MM.1S (cell line): ENCODE results near the gene RBAK.
A peak's percentile ranks its signal among the peaks of the same experiment; 100 is the strongest.
"Not testable (repeated sequence)": the region's sequence is repeated elsewhere in the genome, so short reads cannot be mapped to it uniquely, and the experiment has no call there.

Experiments used
- DNase-seq: peaks from one replicate; pipeline ENCODE4 v3.0.0-alpha.2; 2015
- H2AFZ ChIP-seq: fragments of 300-600 bp; sonication (generic); 2 replicates; pipeline ENCODE4 v1.6.0; 2016; ENCODE audit warnings: antibody characterized with exemption, low read length
- H3F3A ChIP-seq: fragments of 300-600 bp; sonication (generic); 2 replicates; pipeline ENCODE4 v1.6.1; 2016; ENCODE audit warnings: mild to moderate bottlenecking, antibody characterized with exemption, low read length, moderate library complexity, mixed read lengths; ENCODE audit not compliant: insufficient read depth
- H3K27ac ChIP-seq: fragments of 300-600 bp; sonication (generic); 2 replicates; pipeline ENCODE4 v1.5.1; 2016; ENCODE audit warnings: mild to moderate bottlenecking, low read length
- H3K27me3 ChIP-seq: fragments of 300-600 bp; sonication (generic); replicated peaks from 2 replicates; pipeline ENCODE4 v1.6.0; 2016; ENCODE audit warnings: low read length; ENCODE audit not compliant: insufficient read depth
- H3K36me3 ChIP-seq: fragments of 300-600 bp; sonication (generic); replicated peaks from 2 replicates; pipeline ENCODE4 v1.6.1; 2016; ENCODE audit warnings: mild to moderate bottlenecking, low read length, mixed read lengths; ENCODE audit not compliant: insufficient read depth
- H3K4me1 ChIP-seq: fragments of 300-600 bp; sonication (generic); 2 replicates; pipeline ENCODE4 v1.6.1; 2016; ENCODE audit warnings: low read length, mixed read lengths
- H3K4me2 ChIP-seq: fragments of 300-600 bp; sonication (generic); 2 replicates; pipeline ENCODE4 v1.6.0; 2016; ENCODE audit warnings: low read depth, low read length
- H3K4me3 ChIP-seq: fragments of 300-600 bp; sonication (generic); 2 replicates; pipeline ENCODE4 v1.5.1; 2016; ENCODE audit warnings: low read length, mixed read lengths
- H3K79me2 ChIP-seq: fragments of 300-600 bp; sonication (generic); 2 replicates; pipeline ENCODE4 v1.6.1; 2016; ENCODE audit warnings: mixed run types, low read length, mixed read lengths
- H3K9ac ChIP-seq: fragments of 300-600 bp; sonication (generic); 2 replicates; pipeline ENCODE4 v1.6.1; 2016; ENCODE audit warnings: low read length, mixed read lengths
- H3K9me2 ChIP-seq: fragments of 300-600 bp; sonication (generic); replicated peaks from 2 replicates; pipeline ENCODE4 v1.6.1; 2016; ENCODE audit warnings: mild to moderate bottlenecking, low read length, mixed read lengths; ENCODE audit not compliant: insufficient read depth
- H3K9me3 ChIP-seq: fragments of 300-600 bp; sonication (generic); replicated peaks from 2 replicates; pipeline ENCODE4 v1.6.1; 2016; ENCODE audit warnings: mild to moderate bottlenecking, low read length, mixed read lengths; ENCODE audit not compliant: insufficient read depth
- H4K20me1 ChIP-seq: fragments of 300-600 bp; sonication (generic); 2 replicates; pipeline ENCODE4 v1.6.1; 2016; ENCODE audit warnings: mild to moderate bottlenecking, low read length, moderate library complexity, mixed read lengths; ENCODE audit not compliant: insufficient read depth
- EZH2 ChIP-seq: fragments of 300-600 bp; sonication (generic); optimal IDR thresholded peaks from 2 replicates; pipeline ENCODE3; 2017; ENCODE audit warnings: low read depth, mild to moderate bottlenecking, antibody characterized with exemption, low read length, mixed read lengths
- EZH2phosphoT487 ChIP-seq: fragments of 300-600 bp; sonication (generic); IDR thresholded peaks from 2 replicates; pipeline ENCODE4 v1.6.1; 2018; ENCODE audit warnings: antibody characterized with exemption, low read length
- TF ChIP-seq, protein P1 (sequence below): fragments of 300-600 bp; sonication (generic); IDR thresholded peaks from 2 replicates; pipeline ENCODE4 v1.5.1; 2016; ENCODE audit warnings: antibody characterized with exemption, low read length, mixed read lengths

The RBAK gene

DNA sequence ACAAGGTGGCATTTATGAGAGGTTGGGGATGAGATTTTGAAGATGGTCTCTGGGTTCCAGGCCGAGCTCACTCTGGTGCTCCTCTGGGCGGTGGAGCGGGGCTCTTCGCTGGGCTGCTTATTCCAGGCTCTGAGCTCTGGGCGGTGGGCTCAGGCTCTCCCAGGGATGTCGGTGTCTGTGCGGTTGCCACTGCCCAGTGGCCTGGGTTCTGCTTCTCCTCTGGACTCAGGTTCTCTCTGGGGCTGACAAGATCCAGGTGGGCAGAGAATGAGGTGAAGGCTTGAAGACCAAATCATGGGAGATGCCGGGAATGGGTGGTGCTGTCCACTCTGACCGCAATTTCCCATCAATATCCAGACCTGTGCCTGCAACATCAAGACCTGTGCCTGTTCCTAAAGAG, 40.6 kb downstream of the RBAK start:
- no peak for DNase-seq
- Histone ChIP-seq H3K79me2 (no peaks in the 10 kb centered on the region), H3F3A (no peaks in the 10 kb centered on the region), H3K9me2 (no peaks in the 10 kb centered on the region), H2AFZ (no peak overlapping the region), H3K27me3 (peaks cover 20% of the 10 kb centered on the region), H3K4me2 (no peak overlapping the region), H3K4me1 (no peaks in the 10 kb centered on the region), H3K9me3 (no peaks in the 10 kb centered on the region), H3K36me3 (no peaks in the 10 kb centered on the region), H3K4me3 (no peak overlapping the region), H3K27ac (no peak overlapping the region), H4K20me1 (no peaks in the 10 kb centered on the region), H3K9ac (no peak overlapping the region)
- TF ChIP-seq EZH2phosphoT487 (no peak), EZH2 (no peak)
- TF ChIP-seq, protein P1, sequence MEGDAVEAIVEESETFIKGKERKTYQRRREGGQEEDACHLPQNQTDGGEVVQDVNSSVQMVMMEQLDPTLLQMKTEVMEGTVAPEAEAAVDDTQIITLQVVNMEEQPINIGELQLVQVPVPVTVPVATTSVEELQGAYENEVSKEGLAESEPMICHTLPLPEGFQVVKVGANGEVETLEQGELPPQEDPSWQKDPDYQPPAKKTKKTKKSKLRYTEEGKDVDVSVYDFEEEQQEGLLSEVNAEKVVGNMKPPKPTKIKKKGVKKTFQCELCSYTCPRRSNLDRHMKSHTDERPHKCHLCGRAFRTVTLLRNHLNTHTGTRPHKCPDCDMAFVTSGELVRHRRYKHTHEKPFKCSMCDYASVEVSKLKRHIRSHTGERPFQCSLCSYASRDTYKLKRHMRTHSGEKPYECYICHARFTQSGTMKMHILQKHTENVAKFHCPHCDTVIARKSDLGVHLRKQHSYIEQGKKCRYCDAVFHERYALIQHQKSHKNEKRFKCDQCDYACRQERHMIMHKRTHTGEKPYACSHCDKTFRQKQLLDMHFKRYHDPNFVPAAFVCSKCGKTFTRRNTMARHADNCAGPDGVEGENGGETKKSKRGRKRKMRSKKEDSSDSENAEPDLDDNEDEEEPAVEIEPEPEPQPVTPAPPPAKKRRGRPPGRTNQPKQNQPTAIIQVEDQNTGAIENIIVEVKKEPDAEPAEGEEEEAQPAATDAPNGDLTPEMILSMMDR, result no peak

DNA sequence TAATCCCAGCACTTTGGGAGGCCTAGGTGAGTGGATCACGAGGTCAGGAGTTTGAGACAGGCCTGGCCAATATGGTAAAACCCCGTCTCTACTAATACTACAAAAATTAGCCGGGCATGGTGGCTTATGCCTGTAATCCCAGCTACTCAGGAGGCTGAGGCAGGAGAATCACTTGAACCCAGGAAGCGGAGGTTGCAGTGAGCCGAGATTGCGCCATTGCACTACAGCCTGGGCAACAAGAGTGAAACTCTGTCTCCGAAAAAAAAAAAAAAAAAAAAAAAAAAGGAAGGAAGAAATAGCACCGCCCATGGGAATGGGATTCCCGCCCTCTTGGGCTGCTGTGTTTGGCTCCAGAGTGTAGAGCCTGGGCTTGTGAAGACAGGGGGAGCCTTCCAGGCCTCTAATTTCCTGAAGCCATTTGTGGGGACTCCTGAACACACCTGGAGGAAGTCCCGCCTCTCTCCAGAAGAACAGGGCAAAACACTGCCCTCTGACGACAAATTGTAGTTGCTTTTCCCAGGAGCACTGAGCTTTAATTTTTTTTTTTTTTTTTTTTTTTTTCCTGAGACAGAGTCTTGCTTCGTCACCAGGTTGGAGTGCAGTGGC, 42.7 kb downstream of the RBAK start:
- DNase-seq, result peak; percentile 19
- H3K9me3 ChIP-seq, H3F3A ChIP-seq, H3K4me2 ChIP-seq, H4K20me1 ChIP-seq, H3K27ac ChIP-seq, H3K9ac ChIP-seq, H3K4me1 ChIP-seq, H3K9me2 ChIP-seq, H3K4me3 ChIP-seq, H2AFZ ChIP-seq, H3K36me3 ChIP-seq, H3K79me2 ChIP-seq: not testable (repeated sequence)
- peaks cover 21% of the 10 kb centered on the region for H3K27me3 ChIP-seq

DNA sequence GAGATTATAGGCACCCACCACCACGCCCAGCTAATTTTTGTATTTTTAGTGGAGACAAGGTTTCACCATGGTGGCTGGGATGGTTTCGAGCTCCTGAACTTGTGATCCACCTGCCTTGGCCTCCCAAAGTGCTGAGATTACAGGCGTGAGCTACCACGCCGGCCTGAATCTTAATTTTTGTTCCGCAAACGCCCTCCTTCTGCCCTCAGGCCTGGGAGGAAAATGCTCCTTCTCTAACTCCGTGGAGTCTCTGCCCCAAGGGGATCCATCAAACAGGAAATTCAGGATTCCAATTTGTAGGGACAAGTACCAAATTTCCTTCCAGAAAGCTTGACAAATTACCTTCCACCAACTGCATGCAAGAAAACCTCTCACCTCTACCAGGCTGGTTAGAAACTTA, 43.2 kb downstream of the RBAK start:
- peaks cover 21% of the 10 kb centered on the region for H3K27me3 ChIP-seq
- no peaks in the 10 kb centered on the region for H3K9me2 ChIP-seq
- no peak overlapping the region for H3K4me3 ChIP-seq
- H3K36me3 ChIP-seq, result no peaks in the 10 kb centered on the region
- no peak overlapping the region for H3K27ac ChIP-seq
- H3K9ac ChIP-seq, result no peak overlapping the region
- H3K4me2 ChIP-seq, result no peak overlapping the region
- H3K9me3 ChIP-seq, result no peaks in the 10 kb centered on the region
- no peak for TF ChIP-seq EZH2
- TF ChIP-seq, protein P1, result no peak
- TF ChIP-seq EZH2phosphoT487, result no peak
- H3F3A ChIP-seq, result no peaks in the 10 kb centered on the region
- no peaks in the 10 kb centered on the region for H4K20me1 ChIP-seq
- H3K79me2 ChIP-seq, result no peaks in the 10 kb centered on the region
- H3K4me1 ChIP-seq, result no peaks in the 10 kb centered on the region
- H2AFZ ChIP-seq, result no peak overlapping the region
- DNase-seq, result no peak

DNA sequence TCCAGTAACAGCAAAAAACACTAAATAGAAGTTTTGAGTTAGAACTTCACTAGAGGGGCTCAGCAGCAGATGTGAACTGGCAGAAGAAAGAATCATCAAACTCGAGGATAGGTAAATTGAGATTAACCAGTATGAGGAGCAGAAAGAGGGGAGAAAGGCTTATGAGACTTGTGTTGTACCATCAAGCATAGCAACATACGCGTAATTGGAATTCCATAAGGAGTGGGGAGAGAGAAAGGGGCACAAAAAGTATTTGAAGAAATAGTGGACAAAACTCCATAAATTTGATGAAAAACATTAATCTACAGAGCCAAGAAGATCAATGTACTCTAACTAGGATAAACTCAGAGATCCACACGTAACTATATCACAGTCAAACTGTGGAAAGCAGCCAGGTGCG, 48.3 kb downstream of the RBAK start:
- H3K4me3 ChIP-seq, result no peak overlapping the region
- H3K9me2 ChIP-seq, result no peaks in the 10 kb centered on the region
- H3K79me2 ChIP-seq, result no peaks in the 10 kb centered on the region
- no peaks in the 10 kb centered on the region for H3K4me1 ChIP-seq
- no peak overlapping the region for H3K9ac ChIP-seq
- no peaks in the 10 kb centered on the region for H3F3A ChIP-seq
- TF ChIP-seq EZH2phosphoT487 (no peak), EZH2 (no peak)
- TF ChIP-seq, protein P1, result no peak
- no peak overlapping the region for H3K27ac ChIP-seq
- H3K4me2 ChIP-seq, result no peak overlapping the region
- DNase-seq, result no peak
- no peak overlapping the region for H2AFZ ChIP-seq
- no peaks in the 10 kb centered on the region for H4K20me1 ChIP-seq
- H3K9me3 ChIP-seq, result no peaks in the 10 kb centered on the region
- peaks cover 10% of the 10 kb centered on the region; the same call in 1 of the 2 replicates for H3K27me3 ChIP-seq
- no peaks in the 10 kb centered on the region for H3K36me3 ChIP-seq
